ENCODE data around the gene CECR2. TPM values are rescaled to one million over a fixed set of nuclear protein-coding genes. Genes with fewer than 3 reads are reported as not detected.

CECR2 gene
- total RNA-seq, 3 donors from 2014 or later (not counting 1 experiment from before 2014, with no cell fraction given) = 0.02 to 0.45 TPM; not detected in 1

DNA sequence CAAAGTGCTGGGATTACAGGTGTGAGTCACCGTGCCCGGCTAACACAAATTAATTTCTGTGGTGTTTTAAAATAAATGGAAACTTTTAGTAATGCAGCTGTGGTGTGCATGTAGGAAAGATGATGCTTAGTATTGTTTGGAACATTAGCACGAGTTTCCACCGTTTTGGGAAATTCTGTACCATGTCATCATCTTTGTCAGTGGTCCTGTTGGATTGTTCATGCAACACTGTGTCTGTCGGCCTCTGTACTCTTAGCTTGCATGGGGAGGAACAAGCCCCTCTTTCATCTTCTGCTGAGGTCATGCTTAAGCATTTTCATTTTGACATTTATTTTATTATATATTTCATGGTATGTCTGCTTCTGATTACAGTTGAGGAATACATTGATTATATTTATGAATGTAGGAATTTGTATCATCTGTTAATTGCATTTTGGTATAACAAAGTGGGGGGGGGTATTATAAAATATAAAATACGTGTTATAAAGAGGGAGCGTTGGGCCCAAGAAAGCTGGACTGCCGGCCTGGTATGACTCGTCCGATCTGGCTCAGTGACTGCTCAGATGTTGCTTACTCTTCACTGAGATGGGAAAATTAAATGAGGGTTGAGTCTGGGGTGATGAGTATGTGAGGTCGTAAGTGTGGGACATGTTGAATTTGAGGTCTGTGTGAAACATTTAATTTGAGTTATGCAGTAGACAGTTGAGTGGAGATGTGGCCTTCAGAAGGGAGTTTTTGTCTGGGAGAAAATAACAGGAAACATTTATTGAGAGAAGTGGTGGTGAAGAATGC is 28.7 kb downstream of the CECR2 start:
- no peaks in the 10 kb centered on the region for H3K9me3 Mint-ChIP-seq
- H3K27me3 Mint-ChIP-seq (ENCODE audit: low read depth in 2 of 2) = peaks cover 0 to under 1% of the 10 kb centered on the region in 2 donors
- 86% methylated on average over 11 of the region's 11 CpGs for WGBS (ENCODE audit: insufficient coverage)
- H3K27ac Mint-ChIP-seq = no peak overlapping the region
- DNase-seq (no peak), ATAC-seq (no peak)
- Histone ChIP-seq H3K4me1 (ENCODE audit: control insufficient read depth, insufficient read depth, low read length) (no peaks in the 10 kb centered on the region), H3K27ac (ENCODE audit: low read length) (no peak overlapping the region), H3K9me3 (ENCODE audit: control insufficient read depth, insufficient read depth, low read length) (no peaks in the 10 kb centered on the region), H3K36me3 (ENCODE audit: control insufficient read depth, insufficient read depth, low read length) (no peaks in the 10 kb centered on the region), H3K27me3 (ENCODE audit: control insufficient read depth, insufficient read depth, low read length) (no peaks in the 10 kb centered on the region), H3K4me3 (ENCODE audit: low read length) (no peak overlapping the region)
- H3K36me3 Mint-ChIP-seq = no peaks in the 10 kb centered on the region
- intact Hi-C loops (cut with micrococcal nuclease) = no loop called here
- H3K4me1 Mint-ChIP-seq = no peaks in the 10 kb centered on the region
- TF ChIP-seq, protein P1, sequence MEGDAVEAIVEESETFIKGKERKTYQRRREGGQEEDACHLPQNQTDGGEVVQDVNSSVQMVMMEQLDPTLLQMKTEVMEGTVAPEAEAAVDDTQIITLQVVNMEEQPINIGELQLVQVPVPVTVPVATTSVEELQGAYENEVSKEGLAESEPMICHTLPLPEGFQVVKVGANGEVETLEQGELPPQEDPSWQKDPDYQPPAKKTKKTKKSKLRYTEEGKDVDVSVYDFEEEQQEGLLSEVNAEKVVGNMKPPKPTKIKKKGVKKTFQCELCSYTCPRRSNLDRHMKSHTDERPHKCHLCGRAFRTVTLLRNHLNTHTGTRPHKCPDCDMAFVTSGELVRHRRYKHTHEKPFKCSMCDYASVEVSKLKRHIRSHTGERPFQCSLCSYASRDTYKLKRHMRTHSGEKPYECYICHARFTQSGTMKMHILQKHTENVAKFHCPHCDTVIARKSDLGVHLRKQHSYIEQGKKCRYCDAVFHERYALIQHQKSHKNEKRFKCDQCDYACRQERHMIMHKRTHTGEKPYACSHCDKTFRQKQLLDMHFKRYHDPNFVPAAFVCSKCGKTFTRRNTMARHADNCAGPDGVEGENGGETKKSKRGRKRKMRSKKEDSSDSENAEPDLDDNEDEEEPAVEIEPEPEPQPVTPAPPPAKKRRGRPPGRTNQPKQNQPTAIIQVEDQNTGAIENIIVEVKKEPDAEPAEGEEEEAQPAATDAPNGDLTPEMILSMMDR (IDR thresholded peaks at IDR 0.05) = no peak
- no peak overlapping the region for H3K4me3 Mint-ChIP-seq

DNA sequence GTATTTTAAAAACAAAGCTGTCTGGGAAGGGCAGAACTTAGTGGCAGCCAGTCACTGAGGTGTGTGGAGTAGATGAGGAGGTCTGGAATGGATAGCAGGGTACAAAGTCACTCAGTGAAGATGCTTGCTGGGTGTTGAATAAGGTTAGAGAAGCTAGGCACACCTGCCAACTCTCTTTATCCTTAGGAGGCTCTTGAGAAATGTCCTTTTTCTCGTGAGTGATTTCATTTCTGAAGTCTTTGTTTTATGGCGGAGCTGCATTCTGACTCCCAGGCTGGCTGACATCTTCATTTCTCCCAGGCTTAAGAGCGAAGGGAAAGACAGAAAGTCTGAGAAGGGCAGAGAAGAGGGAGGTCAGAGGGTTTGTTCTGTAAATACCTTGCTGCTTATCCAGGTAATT is 31.0 kb downstream of the CECR2 start:
- intact Hi-C loops (cut with micrococcal nuclease) = no loop called here
- no peaks in the 10 kb centered on the region for H3K36me3 ChIP-seq (ENCODE audit: control insufficient read depth, insufficient read depth, low read length)
- Mint-ChIP-seq H3K36me3 (no peaks in the 10 kb centered on the region), H3K27me3 (ENCODE audit: low read depth in 2 of 2) (peaks cover 0 to 5% of the 10 kb centered on the region in 2 donors), H3K4me3 (no peak overlapping the region), H3K27ac (no peak overlapping the region), H3K4me1 (no peaks in the 10 kb centered on the region), H3K9me3 (no peaks in the 10 kb centered on the region)
- TF ChIP-seq, protein P1 (IDR thresholded peaks at IDR 0.05) = no peak
- WGBS (ENCODE audit: insufficient coverage) = 85% methylated on average over 3 of the region's 3 CpGs
- no peaks in the 10 kb centered on the region for H3K27me3 ChIP-seq (ENCODE audit: control insufficient read depth, insufficient read depth, low read length)
- no peaks in the 10 kb centered on the region for H3K4me1 ChIP-seq (ENCODE audit: control insufficient read depth, insufficient read depth, low read length)
- no peak for DNase-seq
- ATAC-seq = no peak
- H3K27ac ChIP-seq (ENCODE audit: low read length) = no peak overlapping the region
- no peaks in the 10 kb centered on the region for H3K9me3 ChIP-seq (ENCODE audit: control insufficient read depth, insufficient read depth, low read length)
- H3K4me3 ChIP-seq (ENCODE audit: low read length) = no peak overlapping the region

DNA sequence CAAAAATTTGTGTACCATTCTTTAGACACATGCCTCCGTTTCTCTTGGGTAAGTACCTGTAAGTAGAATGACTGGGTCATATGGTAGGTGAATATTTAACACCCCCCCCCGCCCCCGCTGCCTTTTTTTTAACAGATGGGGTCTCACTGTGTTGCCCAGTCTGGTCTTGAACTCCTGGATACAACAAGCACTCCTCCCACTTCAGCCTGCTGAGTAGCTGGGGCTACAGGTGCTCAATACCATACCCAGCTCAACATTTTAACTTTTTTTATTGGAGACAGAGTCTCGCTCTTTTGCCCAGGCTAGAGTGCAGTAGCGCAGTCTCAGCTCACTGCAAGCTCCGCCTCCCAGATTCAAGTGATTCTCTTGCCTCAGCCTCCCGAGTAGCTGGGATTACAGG is 32.5 kb downstream of the CECR2 start:
- H3K27ac Mint-ChIP-seq = no peak overlapping the region
- Histone ChIP-seq H3K36me3 (ENCODE audit: control insufficient read depth, insufficient read depth, low read length) (no peaks in the 10 kb centered on the region), H3K9me3 (ENCODE audit: control insufficient read depth, insufficient read depth, low read length) (no peaks in the 10 kb centered on the region), H3K4me3 (ENCODE audit: low read length) (no peak overlapping the region), H3K4me1 (ENCODE audit: control insufficient read depth, insufficient read depth, low read length) (no peaks in the 10 kb centered on the region), H3K27ac (ENCODE audit: low read length) (no peak overlapping the region), H3K27me3 (ENCODE audit: control insufficient read depth, insufficient read depth, low read length) (no peaks in the 10 kb centered on the region)
- intact Hi-C loops (cut with micrococcal nuclease) = no loop called here
- 88% methylated on average over 6 of the region's 7 CpGs for WGBS (ENCODE audit: insufficient coverage)
- no peak overlapping the region for H3K4me3 Mint-ChIP-seq
- H3K27me3 Mint-ChIP-seq (ENCODE audit: low read depth in 2 of 2) = peaks cover 0 to 5% of the 10 kb centered on the region in 2 donors
- H3K9me3 Mint-ChIP-seq = no peaks in the 10 kb centered on the region
- no peaks in the 10 kb centered on the region for H3K4me1 Mint-ChIP-seq
- H3K36me3 Mint-ChIP-seq = no peaks in the 10 kb centered on the region
- ATAC-seq = no peak
- no peak for DNase-seq
- TF ChIP-seq, protein P1 (IDR thresholded peaks at IDR 0.05) = no peak

DNA sequence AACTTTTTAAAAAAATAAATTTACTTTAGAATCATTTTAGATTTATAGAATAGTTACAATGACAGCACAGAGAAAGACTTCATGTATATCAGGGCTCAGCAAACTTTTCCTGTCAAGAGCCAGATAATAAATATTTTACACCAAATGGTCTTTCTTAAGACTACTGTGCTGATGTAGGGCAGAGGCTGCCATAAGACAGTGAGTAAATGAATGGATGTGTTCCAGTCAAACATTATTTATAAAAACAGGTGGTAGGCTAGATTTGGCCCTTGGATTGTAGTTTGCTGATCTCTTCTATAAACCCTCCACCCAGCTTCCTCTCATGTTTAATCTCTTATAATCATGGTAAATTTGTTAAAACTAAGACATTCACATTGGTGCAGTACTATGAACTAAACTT is 33.0 kb downstream of the CECR2 start:
- Mint-ChIP-seq H3K4me3 (no peak overlapping the region), H3K36me3 (no peaks in the 10 kb centered on the region), H3K4me1 (no peaks in the 10 kb centered on the region), H3K27me3 (ENCODE audit: low read depth in 2 of 2) (peaks cover 0 to 5% of the 10 kb centered on the region in 2 donors), H3K9me3 (no peaks in the 10 kb centered on the region), H3K27ac (no peak overlapping the region)
- H3K9me3 ChIP-seq (ENCODE audit: control insufficient read depth, insufficient read depth, low read length) = no peaks in the 10 kb centered on the region
- H3K27ac ChIP-seq (ENCODE audit: low read length) = no peak overlapping the region
- intact Hi-C loops (cut with micrococcal nuclease) = no loop called here
- TF ChIP-seq, protein P1 (IDR thresholded peaks at IDR 0.05) = no peak
- no peaks in the 10 kb centered on the region for H3K4me1 ChIP-seq (ENCODE audit: control insufficient read depth, insufficient read depth, low read length)
- H3K36me3 ChIP-seq (ENCODE audit: control insufficient read depth, insufficient read depth, low read length) = no peaks in the 10 kb centered on the region
- ATAC-seq (no peak), DNase-seq (no peak)
- H3K4me3 ChIP-seq (ENCODE audit: low read length) = no peak overlapping the region
- H3K27me3 ChIP-seq (ENCODE audit: control insufficient read depth, insufficient read depth, low read length) = no peaks in the 10 kb centered on the region
